ENCODE results near the gene MAP7D1. TPM values are rescaled to one million over a fixed set of nuclear protein-coding genes. Genes with fewer than 3 reads are reported as not detected.

The MAP7D1 gene
- polyA plus RNA-seq, 1 donor from 2014 or later: 11.4 TPM

Other genes starting within 250 kb of the MAP7D1 start
- 13.1 TPM for gene AGO3, start 225.1 kb upstream of the MAP7D1 start, polyA plus RNA-seq
- gene TEKT2, start 72.1 kb upstream of the MAP7D1 start, polyA plus RNA-seq: not detected
- gene ADPRS, start 67.3 kb upstream of the MAP7D1 start, polyA plus RNA-seq: 29.7 TPM
- not detected for gene COL8A2, start 30.9 kb upstream of the MAP7D1 start, polyA plus RNA-seq
- 101 TPM for gene TRAPPC3, start 6.7 kb upstream of the MAP7D1 start, polyA plus RNA-seq
- 97.9 TPM for gene THRAP3, start 68.3 kb downstream of the MAP7D1 start, polyA plus RNA-seq
- gene SH3D21, start 150.2 kb downstream of the MAP7D1 start, polyA plus RNA-seq: 0.46 TPM
- not detected for gene EVA1B, start 167.5 kb downstream of the MAP7D1 start, polyA plus RNA-seq
- gene STK40, start 229.8 kb downstream of the MAP7D1 start, polyA plus RNA-seq: 88.5 TPM
- gene LSM10, start 241.7 kb downstream of the MAP7D1 start, polyA plus RNA-seq: 345 TPM

All from IgD-negative memory B cell (primary cell).